A549 (cell line): ENCODE measurements around the gene TMEM203. TPM values are rescaled to one million over a fixed set of nuclear protein-coding genes. Genes with fewer than 3 reads are reported as not detected.

Experiments
- ATAC-seq, 2 experiments: fragments of 200-7000 bp in 1 of 2; fragments of >200 bp in 1 of 2; cut with Nextera tagmentation in 1 of 2; cut with Tn5 transposase in 1 of 2; 3 replicates each; pipeline versions ENCODE4 v1.8.0 to v1.9.1; 2018 to 2020; ENCODE audit warnings: mild to moderate bottlenecking in 1 of 2, moderate library complexity in 1 of 2
- CTCF ChIA-PET: fragments of 300-600 bp; sonication (Branson Sonifier 250); formaldehyde crosslinking; extraction: SDS; loops from one replicate; lab custom pipeline; 2021; ENCODE audit warnings: antibody characterized with exemption, inconsistent platforms; lab: Yijun Ruan, JAX
- POLR2A ChIA-PET: fragments of 350-600 bp; formaldehyde crosslinking; extraction: SDS; loops from one replicate; lab custom pipeline; 2021; ENCODE audit warnings: antibody characterized with exemption, inconsistent platforms; lab: Yijun Ruan, JAX
- DNase-seq, 2 experiments: peaks; one replicate each; pipeline versions ENCODE4 v3.0.0 to v3.0.0-alpha.2; 2011 to 2016; ENCODE audit warnings: low read depth in 1 of 2, low spot score in 1 of 2
- FAIRE-seq: peaks from 2 replicates; lab custom pipeline; 2011; peaks lifted over from hg19 to GRCh38; lab: Jason Lieb, UNC
- H3K27ac ChIP-seq, 2 experiments: fragments of >200 bp; sonication (Bioruptor Twin); formaldehyde crosslinking; 3 replicates each; pipeline ENCODE4 v1.5.1; 2016 to 2017
- H3K4me1 ChIP-seq: fragments of >200 bp; sonication (Bioruptor Twin); formaldehyde crosslinking; 3 replicates; pipeline ENCODE4 v1.6.1; 2016
- H3K4me2 ChIP-seq: fragments of >200 bp; sonication (Bioruptor Twin); formaldehyde crosslinking; 3 replicates; pipeline ENCODE4 v1.6.1; 2016
- H3K4me3 ChIP-seq: fragments of >200 bp; sonication (Bioruptor Twin); formaldehyde crosslinking; 3 replicates; pipeline ENCODE4 v1.5.1; 2016
- H3K9me3 ChIP-seq: fragments of >200 bp; sonication (Bioruptor Twin); formaldehyde crosslinking; 3 replicates; pipeline ENCODE4 v1.6.1; 2016
- ATOH8 ChIP-seq: fragments of 250-450 bp; sonication (Bioruptor Pico); IDR thresholded peaks from 2 replicates; pipeline ENCODE4 v1.5.0; 2020; ENCODE audit warnings: low read depth, mild to moderate bottlenecking, moderate library complexity
- BCL3 ChIP-seq: fragments of >200 bp; sonication (Bioruptor Twin); formaldehyde crosslinking; IDR thresholded peaks from 3 replicates; pipeline ENCODE4 v1.6.1; 2016
- CBX8 ChIP-seq: fragments of 200-600 bp; sonication (generic); IDR thresholded peaks from 2 replicates; pipeline ENCODE4 v1.6.1; 2016
- CEBPB ChIP-seq, 2 experiments: fragments of >200 bp in 1 of 2; sonication (Bioruptor Twin) in 1 of 2; formaldehyde crosslinking in 1 of 2; IDR thresholded peaks; 2 replicates each; pipeline ENCODE4 v1.6.1; 2012 to 2016
- CHD2 ChIP-seq: fragments of 150-350 bp; IDR thresholded peaks from 2 replicates; pipeline ENCODE4 v1.6.1; 2014; ENCODE audit warnings: low read length; ENCODE audit not compliant: partially characterized antibody
- CHD4 ChIP-seq: fragments of 200-600 bp; sonication (generic); IDR thresholded peaks from 2 replicates; pipeline ENCODE4 v1.6.1; 2016; ENCODE audit warnings: antibody characterized with exemption, mild to moderate bottlenecking, borderline replicate concordance
- EHF ChIP-seq: fragments of 250-450 bp; sonication (Bioruptor Pico); IDR thresholded peaks from 2 replicates; pipeline ENCODE4 v1.5.0; 2020; ENCODE audit warnings: mild to moderate bottlenecking
- EP300 ChIP-seq, 2 experiments: fragments of >200 bp; sonication (Bioruptor Twin); formaldehyde crosslinking; IDR thresholded peaks; 2 replicates in 1 of 2; 3 replicates in 1 of 2; pipeline ENCODE4 v1.6.1; 2016 to 2017
- FOSL2 ChIP-seq, 2 experiments: fragments of 450-650 bp in 1 of 2; fragments of >200 bp in 1 of 2; sonication (Bioruptor Twin) in 1 of 2; formaldehyde crosslinking; IDR thresholded peaks; 2 replicates each; pipeline versions ENCODE4 v1.5.0 to v1.6.1; 2016 to 2020; ENCODE audit warnings: mild to moderate bottlenecking in 1 of 2, moderate library complexity in 1 of 2
- FOXS1 ChIP-seq: fragments of 250-450 bp; sonication (Bioruptor Pico); IDR thresholded peaks from 2 replicates; pipeline ENCODE4 v1.5.0; 2020; ENCODE audit warnings: mild to moderate bottlenecking, moderate library complexity
- GATA3 ChIP-seq: IDR thresholded peaks from 2 replicates; pipeline ENCODE4 v1.6.1; 2012; ENCODE audit warnings: borderline replicate concordance
- HEYL ChIP-seq: fragments of 250-450 bp; sonication (Bioruptor Pico); IDR thresholded peaks from 2 replicates; pipeline ENCODE4 v1.8.0; 2021; ENCODE audit warnings: mild to moderate bottlenecking, moderate library complexity
- HOXA7 ChIP-seq: fragments of 250-450 bp; sonication (Bioruptor Pico); IDR thresholded peaks from 2 replicates; pipeline ENCODE4 v1.5.0; 2020; ENCODE audit warnings: mild to moderate bottlenecking, moderate library complexity
- HOXB5 ChIP-seq: fragments of 250-450 bp; sonication (Bioruptor Pico); IDR thresholded peaks from 2 replicates; pipeline ENCODE4 v1.5.0; 2020; ENCODE audit warnings: mild to moderate bottlenecking, moderate library complexity
- JUNB ChIP-seq: fragments of >200 bp; sonication (Bioruptor Twin); formaldehyde crosslinking; IDR thresholded peaks from 2 replicates; pipeline ENCODE4 v1.6.1; 2016
- MAFK ChIP-seq: fragments of 450-650 bp; IDR thresholded peaks from 2 replicates; pipeline ENCODE4 v1.6.1; 2014; ENCODE audit not compliant: partially characterized antibody
- MAX ChIP-seq: IDR thresholded peaks from 2 replicates; pipeline ENCODE4 v1.6.1; 2012
- MAZ ChIP-seq: fragments of 150-350 bp; IDR thresholded peaks from 2 replicates; pipeline ENCODE4 v1.6.1; 2014; ENCODE audit warnings: antibody characterized with exemption, low read depth, low read length, borderline replicate concordance
- POLR2A ChIP-seq: IDR thresholded peaks from 2 replicates; pipeline ENCODE4 v1.6.1; 2012; ENCODE audit warnings: mild to moderate bottlenecking, low read length
- RARB ChIP-seq: fragments of 250-450 bp; sonication (Bioruptor Pico); IDR thresholded peaks from 2 replicates; pipeline ENCODE4 v1.8.0; 2021; ENCODE audit warnings: mild to moderate bottlenecking, moderate library complexity
- RFX5 ChIP-seq: fragments of 450-650 bp; IDR thresholded peaks from 2 replicates; pipeline ENCODE4 v1.7.1; 2014; ENCODE audit warnings: antibody characterized with exemption, mild to moderate bottlenecking, moderate library complexity
- SMC3 ChIP-seq: fragments of >200 bp; sonication (Bioruptor Twin); formaldehyde crosslinking; IDR thresholded peaks from 3 replicates; pipeline ENCODE4 v1.6.1; 2018; ENCODE audit warnings: inconsistent platforms
- TFCP2L1 ChIP-seq: fragments of 250-450 bp; sonication (Bioruptor Pico); IDR thresholded peaks from 2 replicates; pipeline ENCODE4 v1.5.0; 2021; ENCODE audit warnings: mild to moderate bottlenecking
- USF2 ChIP-seq: fragments of 450-650 bp; IDR thresholded peaks from 2 replicates; pipeline ENCODE4 v1.6.1; 2014; ENCODE audit warnings: antibody characterized with exemption
- ZFP36 ChIP-seq: fragments of 450-650 bp; IDR thresholded peaks from 2 replicates; pipeline ENCODE4 v1.6.1; 2014; ENCODE audit warnings: borderline replicate concordance; ENCODE audit not compliant: partially characterized antibody
- WGBS: methylation state at CpG from one replicate; pipeline ENCODE4 v1.1.6; 2017; ENCODE audit errors: missing lambda C conversion rate; 5-methylcytosine and 5-hydroxymethylcytosine counted together
- polyA plus RNA-seq, 4 experiments: library from polyadenylated mRNA; depleted of rRNA in 3 of 4; stranded (reverse); fragments of >200 nt; fragmentation: RNase III in 1 of 4; extraction: RNeasy Plus Mini Kit Qiagen cat#74134 plus additional on column Dnase treatment in 1 of 4; gene quantifications; 2 replicates in 3 of 4; 3 replicates in 1 of 4; pipeline ENCODE4 v1.2.3, GENCODE V29; 2011 to 2017
- TF ChIP-seq, protein P1 (sequence below): fragments of 250-450 bp; sonication (Bioruptor Pico); IDR thresholded peaks from 2 replicates; pipeline ENCODE4 v1.5.0; 2021; ENCODE audit warnings: mild to moderate bottlenecking, moderate library complexity, borderline replicate concordance
- TF ChIP-seq, protein P2 (sequence below): fragments of 150-350 bp; IDR thresholded peaks from 2 replicates; pipeline ENCODE4 v1.6.1; 2014; ENCODE audit warnings: low read depth, mild to moderate bottlenecking, low read length
- TF ChIP-seq, protein P3 (sequence below): IDR thresholded peaks from 2 replicates; pipeline ENCODE4 v1.6.1; 2012

Gene TMEM203
- polyA plus RNA-seq, 2 of the 4 experiments (the other 2 are of a cell fraction), result 31.0 to 47.3 TPM

- Histone ChIP-seq H3K4me1 (no peaks in the 10 kb centered on the region), H3K27ac (no peak overlapping the region), H3K9me3 (no peaks in the 10 kb centered on the region), H3K4me3 (no peak overlapping the region)
- WGBS, result 87% methylated on average over 16 of the region's 33 CpGs
- POLR2A ChIA-PET, result interaction anchor here (0.6 to 1.4 kb wide), 2 partner anchors 12 to 109 kb away, joined by 3 read pairs; no protein-coding TSS in a partner anchor
- DNase-seq (no peak), FAIRE-seq (no peak), ATAC-seq (no peak)
- CTCF ChIA-PET, result interaction anchor here (0.9 to 16.5 kb wide), 9 partner anchors 10 to 62 kb away, joined by 3 to 156 read pairs (median 13); partner anchors contain the start of genes ANAPC2, RNF224 and SSNA1
- no peak for TF ChIP-seq TFCP2L1 (CRISPR knock-in tag)
- no peak for TF ChIP-seq RARB (CRISPR knock-in tag)
- no peak for TF ChIP-seq CHD2
- no peak for TF ChIP-seq JUNB
- no peak for TF ChIP-seq SMC3
- no peak for TF ChIP-seq POLR2A
- TF ChIP-seq, protein P1, sequence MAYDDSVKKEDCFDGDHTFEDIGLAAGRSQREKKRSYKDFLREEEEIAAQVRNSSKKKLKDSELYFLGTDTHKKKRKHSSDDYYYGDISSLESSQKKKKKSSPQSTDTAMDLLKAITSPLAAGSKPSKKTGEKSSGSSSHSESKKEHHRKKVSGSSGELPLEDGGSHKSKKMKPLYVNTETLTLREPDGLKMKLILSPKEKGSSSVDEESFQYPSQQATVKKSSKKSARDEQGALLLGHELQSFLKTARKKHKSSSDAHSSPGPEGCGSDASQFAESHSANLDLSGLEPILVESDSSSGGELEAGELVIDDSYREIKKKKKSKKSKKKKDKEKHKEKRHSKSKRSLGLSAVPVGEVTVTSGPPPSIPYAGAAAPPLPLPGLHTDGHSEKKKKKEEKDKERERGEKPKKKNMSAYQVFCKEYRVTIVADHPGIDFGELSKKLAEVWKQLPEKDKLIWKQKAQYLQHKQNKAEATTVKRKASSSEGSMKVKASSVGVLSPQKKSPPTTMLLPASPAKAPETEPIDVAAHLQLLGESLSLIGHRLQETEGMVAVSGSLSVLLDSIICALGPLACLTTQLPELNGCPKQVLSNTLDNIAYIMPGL (CRISPR knock-in tag), result no peak
- no peak for TF ChIP-seq HOXB5 (CRISPR knock-in tag)
- TF ChIP-seq BCL3, result no peak
- no peak for TF ChIP-seq MAFK
- TF ChIP-seq EHF, result no peak
- no peak for TF ChIP-seq ZFP36
- TF ChIP-seq HOXA7 (CRISPR knock-in tag), result no peak
- TF ChIP-seq, all 56 proteins: peak for 0
- H3K4me2 ChIP-seq, result no peak overlapping the region
Measured at GRCh38 chr9:137175345-137175961, 30.0 kb downstream of the TMEM203 start.

DNA sequence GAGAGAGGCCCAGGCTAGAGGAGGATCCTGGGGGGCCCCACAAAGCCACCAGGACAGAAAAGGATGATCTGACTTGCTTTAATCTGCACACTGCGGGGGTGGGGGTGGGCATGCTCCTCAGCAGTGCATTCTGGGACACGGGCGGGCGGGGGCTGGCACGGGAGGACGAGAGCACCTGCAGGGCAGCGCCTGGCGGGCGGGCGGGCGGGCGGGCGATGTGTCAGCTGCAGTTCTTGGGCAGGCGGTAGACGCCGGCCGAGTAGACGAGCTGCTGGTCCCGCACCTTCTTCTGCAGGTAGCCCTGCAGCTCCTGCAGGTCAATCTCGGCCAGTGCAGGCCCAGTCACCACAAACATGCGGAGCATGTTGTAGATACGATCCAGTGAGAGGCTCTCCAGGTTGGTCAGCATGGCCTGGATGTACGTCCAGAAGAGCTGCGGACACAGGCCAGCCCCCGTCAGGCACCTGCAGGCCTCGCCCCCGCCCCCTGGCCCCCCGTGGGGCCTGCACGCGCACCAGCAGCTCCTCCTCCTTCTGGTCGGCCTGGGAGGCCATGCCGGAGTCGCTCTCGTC lies 30.6 kb downstream of the TMEM203 start:
- TF ChIP-seq RARB (CRISPR knock-in tag) (no peak), CBX8 (no peak), POLR2A (no peak), CEBPB (IDR thresholded peaks at IDR 0.05) (no peak), HEYL (CRISPR knock-in tag) (no peak), RFX5 (no peak), ATOH8 (CRISPR knock-in tag) (no peak), MAZ (no peak), GATA3 (no peak), USF2 (no peak), MAX (no peak), CHD4 (no peak), FOSL2 (IDR thresholded peaks at IDR 0.05) (no peak), FOSL2 (CRISPR knock-in tag; IDR thresholded peaks at IDR 0.05) (no peak), EP300 (IDR thresholded peaks at IDR 0.05) (no peak), FOXS1 (CRISPR knock-in tag) (no peak), HOXA7 (CRISPR knock-in tag) (no peak)
- TF ChIP-seq, protein P2, sequence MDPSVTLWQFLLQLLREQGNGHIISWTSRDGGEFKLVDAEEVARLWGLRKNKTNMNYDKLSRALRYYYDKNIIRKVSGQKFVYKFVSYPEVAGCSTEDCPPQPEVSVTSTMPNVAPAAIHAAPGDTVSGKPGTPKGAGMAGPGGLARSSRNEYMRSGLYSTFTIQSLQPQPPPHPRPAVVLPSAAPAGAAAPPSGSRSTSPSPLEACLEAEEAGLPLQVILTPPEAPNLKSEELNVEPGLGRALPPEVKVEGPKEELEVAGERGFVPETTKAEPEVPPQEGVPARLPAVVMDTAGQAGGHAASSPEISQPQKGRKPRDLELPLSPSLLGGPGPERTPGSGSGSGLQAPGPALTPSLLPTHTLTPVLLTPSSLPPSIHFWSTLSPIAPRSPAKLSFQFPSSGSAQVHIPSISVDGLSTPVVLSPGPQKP, result no peak
- TF ChIP-seq, protein P3, sequence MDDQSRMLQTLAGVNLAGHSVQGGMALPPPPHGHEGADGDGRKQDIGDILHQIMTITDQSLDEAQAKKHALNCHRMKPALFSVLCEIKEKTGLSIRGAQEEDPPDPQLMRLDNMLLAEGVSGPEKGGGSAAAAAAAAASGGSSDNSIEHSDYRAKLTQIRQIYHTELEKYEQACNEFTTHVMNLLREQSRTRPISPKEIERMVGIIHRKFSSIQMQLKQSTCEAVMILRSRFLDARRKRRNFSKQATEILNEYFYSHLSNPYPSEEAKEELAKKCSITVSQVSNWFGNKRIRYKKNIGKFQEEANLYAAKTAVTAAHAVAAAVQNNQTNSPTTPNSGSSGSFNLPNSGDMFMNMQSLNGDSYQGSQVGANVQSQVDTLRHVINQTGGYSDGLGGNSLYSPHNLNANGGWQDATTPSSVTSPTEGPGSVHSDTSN, result no peak
- ATAC-seq (no peak), DNase-seq (no peak), FAIRE-seq (no peak)
- no peak overlapping the region for H3K4me3 ChIP-seq
- H3K9me3 ChIP-seq, result no peaks in the 10 kb centered on the region
- POLR2A ChIA-PET, result interaction anchor here (0.5 to 0.6 kb wide), 2 partner anchors 25 to 109 kb away, joined by 3 to 6 read pairs; no protein-coding TSS in a partner anchor
- 87% methylated on average over 6 of the region's 34 CpGs for WGBS
- H3K4me2 ChIP-seq, result no peak overlapping the region
- H3K4me1 ChIP-seq, result peaks cover 5% of the 10 kb centered on the region; the same call in 1 of the 3 replicates
- no peak overlapping the region for H3K27ac ChIP-seq
- CTCF ChIA-PET, result interaction anchor here (0.6 to 16.5 kb wide), 7 partner anchors 10 to 53 kb away, joined by 3 to 156 read pairs (median 13); partner anchors contain the start of genes ANAPC2, RNF224 and SSNA1
